Stomach (tissue), 4 donors: ENCODE data around the gene ATF7.

Experiments
- CTCF ChIP-seq, 7 experiments: fragments of 450-650 bp in 4 of 7; fragments of 200-600 bp in 3 of 7; sonication (generic) in 3 of 7; IDR thresholded peaks; one replicate each; pipeline ENCODE4 v1.5.1; 2016 to 2019; ENCODE audit warnings: antibody characterized with exemption in 7 of 7, control low read depth in 2 of 7, mild to moderate bottlenecking in 1 of 7
- POLR2A ChIP-seq, 4 donors: fragments of 450-650 bp; IDR thresholded peaks; one replicate each; pipeline ENCODE4 v1.6.1; 2016; ENCODE audit warnings: antibody characterized with exemption in 4 of 4, control low read depth in 2 of 4, mild to moderate bottlenecking in 1 of 4, moderate library complexity in 1 of 4
- POLR2AphosphoS5 ChIP-seq, 3 donors: sonication (generic); formaldehyde crosslinking; IDR thresholded peaks; one replicate each; pipeline ENCODE4 v1.6.1; 2016; ENCODE audit warnings: antibody characterized with exemption in 3 of 3

- no peak for TF ChIP-seq POLR2A (IDR thresholded peaks at IDR 0.05)
- no peak for TF ChIP-seq CTCF (IDR thresholded peaks at IDR 0.05)
- no peak for TF ChIP-seq POLR2AphosphoS5 (IDR thresholded peaks at IDR 0.05)
These were observed 92.7 kb downstream of the ATF7 start for GRCh38 chr12:53533471-53533870.
